Activated CD4-positive, CD25-positive, alpha-beta regulatory T cell treated with anti-CD3 and anti-CD28 coated beads, Interleukin-2, amount 50 U/mL, for 72 hours (primary cell): ENCODE data around the gene USP24.
A peak's percentile ranks its signal among the peaks of the same experiment; 100 is the strongest.

Experiments used
- DNase-seq: peaks from one replicate; pipeline ENCODE4 v3.0.0; 2021

The USP24 gene

DNA sequence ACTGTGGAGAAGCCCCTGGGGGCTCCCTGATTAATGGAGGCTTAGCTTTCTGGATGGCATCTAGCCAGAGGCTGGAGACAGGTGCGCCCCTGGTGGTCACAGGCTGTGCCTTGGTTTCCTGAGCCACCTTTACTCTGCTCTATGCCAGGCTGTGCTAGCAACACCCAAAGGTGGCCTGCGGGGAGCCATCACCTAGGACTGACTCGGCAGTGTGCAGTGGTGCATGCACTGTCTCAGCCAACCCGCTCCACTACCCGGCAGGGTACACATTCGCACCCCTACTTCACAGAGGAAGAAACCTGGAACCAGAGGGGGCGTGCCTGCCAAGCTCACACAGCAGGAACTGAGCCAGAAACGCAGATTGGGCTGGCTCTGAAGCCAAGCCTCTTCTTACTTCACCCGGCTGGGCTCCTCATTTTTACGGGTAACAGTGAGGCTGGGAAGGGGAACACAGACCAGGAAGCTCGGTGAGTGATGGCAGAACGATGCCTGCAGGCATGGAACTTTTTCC is 151.0 kb downstream of the USP24 start:
- DNase-seq: no peak

DNA sequence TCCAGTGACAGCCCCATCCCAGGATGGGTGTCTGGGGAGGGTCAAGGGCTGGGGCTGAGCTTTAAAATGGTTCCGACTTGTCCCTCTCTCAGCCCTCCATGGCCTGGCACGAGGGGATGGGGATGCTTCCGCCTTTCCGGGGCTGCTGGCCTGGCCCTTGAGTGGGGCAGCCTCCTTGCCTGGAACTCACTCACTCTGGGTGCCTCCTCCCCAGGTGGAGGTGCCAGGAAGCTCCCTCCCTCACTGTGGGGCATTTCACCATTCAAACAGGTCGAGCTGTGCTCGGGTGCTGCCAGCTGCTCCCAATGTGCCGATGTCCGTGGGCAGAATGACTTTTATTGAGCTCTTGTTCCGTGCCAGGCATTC is 151.6 kb downstream of the USP24 start:
- DNase-seq: no peak

DNA sequence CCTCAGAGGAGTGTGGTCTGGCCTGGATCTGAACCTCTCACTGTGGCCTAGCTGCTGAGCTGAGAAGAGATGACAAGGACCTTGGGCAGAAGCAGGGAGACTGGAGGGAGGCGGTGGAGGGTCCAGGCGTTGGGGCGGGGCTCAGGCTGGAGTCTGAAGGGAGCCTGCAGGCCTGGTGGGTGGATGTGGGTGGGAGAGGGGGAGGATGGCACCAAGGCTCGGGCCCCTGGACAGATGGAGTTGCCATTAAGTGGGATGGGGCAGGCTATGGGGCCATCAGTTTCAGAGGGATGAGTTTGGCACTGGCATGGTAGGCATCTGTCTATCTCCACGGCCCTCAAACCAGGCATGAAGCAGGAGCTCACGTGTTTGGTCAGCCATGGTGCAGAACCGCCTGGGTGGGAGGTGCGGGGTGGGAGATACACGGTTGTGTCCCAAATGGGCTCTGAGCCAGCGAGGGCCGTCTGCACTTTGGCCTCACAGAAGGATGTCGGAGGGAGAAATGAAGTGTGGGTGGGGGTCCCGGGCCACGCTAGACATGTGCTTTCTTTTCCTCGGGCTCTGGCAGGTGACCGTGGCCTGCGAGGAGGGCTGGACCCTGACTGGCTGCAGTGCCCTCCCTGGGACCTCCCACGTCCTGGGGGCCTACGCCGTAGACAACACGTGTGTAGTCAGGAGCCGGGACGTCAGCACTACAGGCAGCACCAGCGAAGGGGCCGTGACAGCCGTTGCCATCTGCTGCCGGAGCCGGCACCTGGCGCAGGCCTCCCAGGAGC is 152.2 kb downstream of the USP24 start:
- no peak for DNase-seq

DNA sequence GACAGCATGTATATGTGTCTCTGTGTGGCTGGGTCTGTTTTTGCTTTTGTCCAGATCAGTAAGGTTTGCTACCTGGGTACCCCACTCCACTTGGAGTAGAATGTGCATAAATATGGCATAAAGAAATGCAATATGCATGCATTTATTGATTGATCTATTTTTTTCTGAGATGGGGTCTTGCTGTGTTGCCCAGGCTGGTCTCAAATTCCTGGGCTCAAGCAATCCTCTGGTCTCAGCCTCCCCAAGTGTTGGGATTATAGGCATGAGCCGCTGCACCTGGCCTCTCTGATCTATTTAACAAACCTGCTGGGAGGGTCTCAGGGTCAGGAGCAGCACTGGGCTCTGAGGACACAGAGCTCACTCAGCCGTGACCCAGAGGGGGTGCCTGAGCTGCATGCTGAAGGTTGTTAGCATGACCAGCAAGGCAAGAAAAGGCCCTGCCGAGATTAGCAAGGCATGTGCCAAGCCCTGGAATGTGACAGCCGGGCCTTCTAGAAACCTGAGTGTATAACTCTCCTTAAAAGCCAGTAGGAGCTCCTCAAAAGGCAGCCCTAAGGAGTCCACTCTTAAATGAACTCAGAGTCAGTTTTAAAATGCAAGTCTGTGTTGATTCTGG is 153.3 kb downstream of the USP24 start:
- no peak for DNase-seq

DNA sequence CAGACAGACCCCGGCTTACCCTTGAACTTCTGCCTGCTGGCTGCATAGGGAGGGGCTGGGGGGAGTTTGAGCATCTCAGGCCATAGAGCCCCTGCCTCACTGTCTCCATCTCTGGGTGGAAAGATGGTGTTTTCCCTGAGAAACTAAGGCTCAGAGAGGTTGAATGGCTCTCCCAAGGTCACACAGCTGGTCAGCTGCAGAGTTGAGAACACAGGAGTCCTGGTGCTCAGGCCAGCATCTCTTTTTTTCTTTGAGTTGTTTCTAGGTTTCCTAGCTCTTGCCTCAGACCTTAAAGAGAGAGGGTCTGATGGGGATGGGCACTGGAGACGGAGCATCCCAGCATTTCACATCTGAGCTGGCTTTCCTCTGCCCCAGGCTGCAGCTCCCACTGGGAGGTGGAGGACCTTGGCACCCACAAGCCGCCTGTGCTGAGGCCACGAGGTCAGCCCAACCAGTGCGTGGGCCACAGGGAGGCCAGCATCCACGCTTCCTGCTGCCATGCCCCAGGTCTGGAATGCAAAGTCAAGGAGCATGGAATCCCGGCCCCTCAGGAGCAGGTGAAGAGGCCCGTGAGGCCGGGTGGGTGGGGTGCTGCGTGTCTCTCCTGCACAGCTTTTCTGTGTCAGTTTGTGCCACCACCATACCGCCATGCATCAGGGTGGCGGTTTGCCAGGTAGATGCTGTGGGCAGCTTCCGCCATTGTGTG is 154.0 kb downstream of the USP24 start:
- DNase-seq: no peak

DNA sequence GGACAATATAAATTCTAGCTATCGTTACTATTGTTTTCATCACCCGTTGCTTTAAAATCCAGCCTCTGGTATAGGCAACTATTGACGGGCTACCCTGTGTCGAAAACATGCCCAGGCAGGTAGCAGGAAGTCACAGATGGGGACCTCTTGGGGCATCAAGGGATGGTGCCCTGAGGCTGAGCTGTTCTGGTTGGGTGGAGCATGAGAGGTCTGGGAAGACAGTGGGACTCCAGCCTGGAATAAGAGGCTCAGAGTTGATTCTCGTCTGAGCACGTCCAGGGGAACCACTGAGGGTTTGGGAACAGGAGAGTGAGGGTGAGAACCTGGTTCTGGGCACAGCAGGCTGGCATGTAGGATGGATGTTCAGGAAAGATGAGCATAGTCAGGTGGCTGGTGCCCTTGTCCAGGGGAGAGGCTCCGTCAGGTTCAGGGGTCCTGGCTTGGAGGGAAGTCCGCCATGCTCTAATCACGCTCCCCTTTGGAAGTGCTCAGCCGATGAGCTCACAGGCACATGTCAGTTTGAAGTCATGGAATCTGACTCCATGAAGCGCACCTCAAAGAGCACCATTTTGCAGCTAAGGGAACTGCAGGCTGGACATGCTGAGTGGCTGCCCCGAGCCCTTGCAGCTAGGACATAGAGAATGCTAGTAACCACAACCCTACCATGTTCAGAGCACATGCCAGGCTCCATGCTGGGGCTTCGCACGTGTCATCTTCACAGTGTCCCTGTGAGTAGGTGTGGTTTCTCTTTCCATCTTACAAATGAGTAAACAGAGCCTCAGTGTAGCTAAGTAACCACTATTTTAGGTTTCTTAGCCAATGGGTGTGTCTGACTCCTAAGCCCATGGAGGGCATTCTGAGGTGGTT is 154.8 kb downstream of the USP24 start:
- no peak for DNase-seq

DNA sequence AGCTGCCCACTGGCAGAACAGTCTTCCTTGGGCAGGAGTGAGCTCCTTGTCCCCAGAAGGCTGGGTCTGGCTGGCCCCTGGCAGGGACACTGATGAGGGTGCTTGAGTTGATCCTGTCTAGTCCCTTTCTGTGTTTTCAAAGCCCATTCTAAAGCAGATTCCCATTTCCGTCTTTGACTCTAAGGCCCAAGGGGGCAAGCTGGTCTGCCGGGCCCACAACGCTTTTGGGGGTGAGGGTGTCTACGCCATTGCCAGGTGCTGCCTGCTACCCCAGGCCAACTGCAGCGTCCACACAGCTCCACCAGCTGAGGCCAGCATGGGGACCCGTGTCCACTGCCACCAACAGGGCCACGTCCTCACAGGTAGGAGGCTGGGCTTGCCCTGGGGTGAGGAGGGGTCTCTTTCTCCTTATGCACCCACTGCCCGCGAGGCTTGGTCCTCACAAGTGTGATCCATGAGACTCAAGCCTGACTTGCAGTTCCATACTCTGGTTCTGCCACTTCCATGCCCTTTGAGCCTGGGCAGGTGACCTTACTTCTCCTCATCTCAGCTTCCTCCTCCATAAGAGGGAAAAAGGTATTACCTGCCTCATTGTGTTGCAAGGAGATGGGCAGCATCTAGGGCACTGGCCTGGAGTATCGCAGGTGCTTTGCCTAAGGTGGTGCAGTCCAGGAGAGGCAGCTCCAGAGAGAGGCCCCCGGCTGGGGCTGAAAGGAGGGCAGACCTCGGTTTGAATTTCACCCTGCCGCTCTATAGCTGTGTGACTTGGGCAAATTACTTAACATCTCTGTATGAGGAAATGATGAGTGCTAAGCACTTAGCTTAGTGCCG is 155.6 kb downstream of the USP24 start:
- DNase-seq: no peak

DNA sequence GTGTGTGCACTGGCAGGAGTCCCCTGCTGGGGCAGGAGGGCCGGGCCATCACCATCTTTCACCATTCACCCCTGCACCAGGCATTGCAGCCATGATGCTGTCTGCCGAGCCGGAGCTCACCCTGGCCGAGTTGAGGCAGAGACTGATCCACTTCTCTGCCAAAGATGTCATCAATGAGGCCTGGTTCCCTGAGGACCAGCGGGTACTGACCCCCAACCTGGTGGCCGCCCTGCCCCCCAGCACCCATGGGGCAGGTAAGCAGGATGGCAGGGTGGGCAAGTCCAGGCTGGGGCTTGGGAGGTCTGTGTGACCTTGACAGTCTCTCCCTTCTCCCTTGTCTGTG is 157.2 kb downstream of the USP24 start:
- peak; percentile 28 for DNase-seq

DNA sequence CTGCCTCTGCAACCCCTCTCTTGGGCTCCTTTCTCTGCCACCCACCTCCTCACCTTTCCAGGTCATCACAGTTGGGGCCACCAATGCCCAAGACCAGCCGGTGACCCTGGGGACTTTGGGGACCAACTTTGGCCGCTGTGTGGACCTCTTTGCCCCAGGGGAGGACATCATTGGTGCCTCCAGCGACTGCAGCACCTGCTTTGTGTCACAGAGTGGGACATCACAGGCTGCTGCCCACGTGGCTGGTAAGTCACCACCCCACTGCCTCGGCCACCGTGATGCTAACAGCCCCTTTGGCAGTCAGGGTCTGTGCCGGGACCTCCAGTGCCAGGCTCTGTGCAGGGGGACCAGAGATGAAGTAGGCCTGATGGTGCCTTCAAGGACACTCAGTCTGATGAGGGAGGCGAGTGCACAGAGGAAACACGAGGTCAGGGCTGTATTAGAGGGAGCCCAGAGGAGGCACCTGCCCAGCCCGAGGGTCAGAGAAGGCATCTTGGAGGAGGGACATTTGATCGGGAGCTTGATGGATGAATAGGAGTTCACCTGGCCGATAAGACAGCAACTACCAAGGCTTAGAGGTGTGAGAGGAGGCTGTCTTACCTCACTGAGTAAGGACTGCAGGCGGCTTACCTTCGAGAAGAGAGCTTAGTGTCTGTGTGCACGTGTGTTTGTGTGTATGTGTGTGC is 157.8 kb downstream of the USP24 start:
- DNase-seq: peak; percentile 20

DNA sequence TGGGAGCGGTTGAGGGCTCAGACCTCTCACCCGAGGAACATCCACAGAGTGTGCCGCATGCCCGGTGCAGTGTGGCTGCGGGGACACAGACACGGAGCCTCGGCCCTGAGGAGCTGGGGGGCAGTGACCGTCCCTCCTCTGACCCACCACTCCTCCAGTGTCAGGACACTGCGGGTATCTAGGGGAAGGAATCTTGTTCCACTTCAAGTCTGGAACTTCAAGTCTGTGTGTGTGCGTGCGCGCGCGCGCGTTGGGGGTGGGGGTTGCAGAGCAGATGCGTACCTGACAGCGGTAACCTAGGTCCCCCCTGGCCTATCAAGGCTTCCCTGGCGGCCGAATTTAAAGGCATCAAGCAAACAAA is 158.6 kb downstream of the USP24 start:
- DNase-seq: no peak

DNA sequence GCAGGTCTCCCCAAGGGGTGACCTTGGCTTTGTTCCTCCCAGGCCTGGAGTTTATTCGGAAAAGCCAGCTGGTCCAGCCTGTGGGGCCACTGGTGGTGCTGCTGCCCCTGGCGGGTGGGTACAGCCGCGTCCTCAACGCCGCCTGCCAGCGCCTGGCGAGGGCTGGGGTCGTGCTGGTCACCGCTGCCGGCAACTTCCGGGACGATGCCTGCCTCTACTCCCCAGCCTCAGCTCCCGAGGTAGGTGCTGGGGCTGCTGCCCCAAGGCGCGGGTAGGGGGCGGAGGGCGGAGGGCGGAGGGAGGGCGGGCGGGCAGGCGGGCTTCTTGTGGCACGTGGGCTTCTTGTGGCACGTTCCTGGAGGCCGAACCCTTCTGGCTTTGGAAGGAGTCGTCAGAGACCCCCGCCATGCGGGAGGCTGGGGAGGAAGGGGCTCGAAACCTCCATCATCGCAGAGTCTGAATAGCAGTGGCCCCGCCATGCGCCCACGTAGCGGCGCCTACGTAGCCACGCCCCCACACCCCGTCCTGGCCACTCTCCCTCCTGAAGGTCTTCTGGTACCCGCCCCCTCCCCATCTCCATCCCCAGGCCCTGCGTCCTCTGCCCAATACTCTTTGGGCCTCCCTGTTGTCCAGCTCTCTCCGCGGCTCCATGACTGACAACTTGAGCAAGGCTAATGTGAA is 159.1 kb downstream of the USP24 start:
- peak; percentile 19 for DNase-seq

DNA sequence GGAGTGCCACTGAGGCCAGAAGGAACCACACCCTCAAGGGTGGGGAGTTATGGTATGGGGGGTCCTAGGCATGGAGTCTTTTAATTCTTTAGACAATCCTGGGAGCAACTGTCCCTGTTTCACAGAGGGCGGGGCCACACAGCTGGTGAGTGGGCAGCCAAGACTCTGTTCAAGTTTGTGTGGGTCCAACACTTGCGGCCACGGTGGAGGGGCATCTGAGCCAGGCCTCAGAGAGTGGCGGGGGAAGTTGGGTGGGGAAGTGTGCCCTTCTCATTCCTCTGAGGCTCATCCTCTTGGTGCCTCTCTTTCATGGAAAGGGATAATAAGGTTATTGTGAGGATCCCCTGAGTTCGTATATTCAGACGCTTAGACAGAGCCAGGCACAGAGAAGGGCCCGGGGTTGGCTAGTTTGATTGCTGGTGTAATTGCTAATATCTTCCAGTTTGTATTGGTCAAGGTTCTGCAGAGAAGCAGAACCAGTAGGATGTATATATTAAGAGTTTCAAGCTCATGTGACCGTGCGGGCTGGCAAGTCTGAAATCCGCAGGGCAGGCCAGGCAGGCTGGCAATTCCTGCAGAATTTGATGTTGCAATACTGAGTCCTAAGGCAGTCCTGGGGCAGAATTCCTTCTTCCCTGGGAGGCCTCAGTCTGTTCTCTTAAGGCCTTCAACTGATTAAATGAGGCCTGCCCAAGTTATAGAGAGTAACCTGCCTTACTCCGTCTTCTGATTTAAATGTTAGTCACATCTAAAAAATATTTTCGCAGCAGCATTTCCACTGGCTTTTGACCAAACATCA is 159.9 kb downstream of the USP24 start:
- peak; percentile 25 for DNase-seq

DNA sequence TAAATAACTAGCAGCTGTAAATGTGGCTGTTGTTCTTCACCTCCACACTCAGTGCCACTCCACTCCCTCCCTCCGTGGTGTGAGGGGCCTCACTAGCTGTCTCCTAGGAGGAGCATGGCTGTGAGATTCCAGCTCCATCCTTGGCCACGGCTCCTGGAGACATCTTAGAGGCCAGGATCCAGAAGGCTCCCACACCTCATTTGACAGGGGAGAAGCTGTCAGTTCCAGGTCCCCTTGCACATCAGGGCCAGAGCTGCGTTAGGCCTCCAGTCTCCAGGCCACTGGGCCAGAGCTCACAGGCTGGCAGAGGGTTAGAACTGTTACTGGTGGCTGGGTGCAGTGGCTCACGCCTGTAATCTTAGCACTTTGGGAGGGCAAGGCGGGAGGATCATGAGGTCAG is 160.8 kb downstream of the USP24 start:
- no peak for DNase-seq

DNA sequence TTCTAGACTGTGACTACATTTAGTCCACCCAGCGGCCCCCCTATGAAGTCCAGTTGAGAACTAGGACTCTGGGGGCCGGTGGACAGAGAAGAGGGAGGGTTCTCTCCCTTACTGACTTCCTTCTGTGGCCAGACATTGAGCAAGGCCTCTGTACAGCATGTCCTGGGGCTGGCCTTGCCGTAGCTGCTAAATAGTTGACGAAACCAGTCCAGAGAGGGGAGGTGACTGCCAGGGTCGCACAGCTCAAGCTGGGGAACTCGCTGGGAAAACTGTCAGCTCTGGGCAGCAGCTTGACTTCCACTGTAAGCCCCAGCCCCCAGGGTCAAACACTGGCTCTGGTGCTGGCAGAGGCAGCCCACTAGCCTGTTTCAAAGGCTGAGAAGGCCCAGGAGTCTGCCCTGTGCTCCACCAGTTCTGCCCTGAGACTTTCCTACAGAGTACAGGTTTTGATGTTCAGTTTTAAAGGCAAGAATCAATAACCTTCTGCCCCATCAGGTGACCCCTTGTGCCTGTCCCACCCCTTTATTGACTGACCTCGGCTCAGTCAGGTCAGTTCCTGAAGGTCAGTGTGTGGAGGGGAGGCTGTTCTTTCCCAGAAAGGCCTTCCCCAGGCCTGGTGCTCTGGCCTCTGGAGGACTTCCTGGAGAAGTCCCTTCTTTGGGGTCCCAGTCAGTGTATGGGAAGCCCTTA is 161.8 kb downstream of the USP24 start:
- no peak for DNase-seq

DNA sequence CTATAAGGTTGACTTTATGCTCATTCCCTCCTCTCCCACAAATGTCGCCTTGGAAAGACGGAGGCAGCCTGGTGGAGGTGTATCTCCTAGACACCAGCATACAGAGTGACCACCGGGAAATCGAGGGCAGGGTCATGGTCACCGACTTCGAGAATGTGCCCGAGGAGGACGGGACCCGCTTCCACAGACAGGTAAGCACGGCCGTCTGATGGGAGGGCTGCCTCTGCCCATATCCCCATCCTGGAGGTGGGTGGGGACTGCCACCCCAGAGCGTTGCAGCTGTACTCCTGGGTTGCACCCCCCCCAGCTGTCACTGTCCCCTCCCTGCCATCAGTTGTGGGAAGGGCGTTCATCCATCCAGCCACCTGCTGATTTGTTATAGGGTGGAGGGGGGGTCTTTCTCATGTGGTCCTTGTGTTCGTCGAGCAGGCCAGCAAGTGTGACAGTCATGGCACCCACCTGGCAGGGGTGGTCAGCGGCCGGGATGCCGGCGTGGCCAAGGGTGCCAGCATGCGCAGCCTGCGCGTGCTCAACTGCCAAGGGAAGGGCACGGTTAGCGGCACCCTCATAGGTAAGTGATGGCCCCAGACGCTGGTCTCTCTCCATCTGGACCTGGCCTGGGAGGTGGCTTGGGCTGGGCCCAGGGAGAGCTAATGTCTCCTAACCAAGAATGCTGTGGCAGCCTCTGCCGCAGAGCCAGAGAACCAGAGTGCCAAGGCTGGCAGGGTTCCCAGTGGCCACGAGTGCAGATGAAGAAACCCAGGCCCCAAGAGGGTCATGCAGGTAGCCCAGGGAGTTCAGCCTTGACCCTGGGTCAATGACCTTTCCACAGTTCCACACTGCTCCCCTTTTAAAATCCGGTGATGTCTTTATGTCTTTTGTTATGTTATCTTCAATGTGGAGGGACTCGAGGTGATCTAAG is 162.7 kb downstream of the USP24 start:
- no peak for DNase-seq

DNA sequence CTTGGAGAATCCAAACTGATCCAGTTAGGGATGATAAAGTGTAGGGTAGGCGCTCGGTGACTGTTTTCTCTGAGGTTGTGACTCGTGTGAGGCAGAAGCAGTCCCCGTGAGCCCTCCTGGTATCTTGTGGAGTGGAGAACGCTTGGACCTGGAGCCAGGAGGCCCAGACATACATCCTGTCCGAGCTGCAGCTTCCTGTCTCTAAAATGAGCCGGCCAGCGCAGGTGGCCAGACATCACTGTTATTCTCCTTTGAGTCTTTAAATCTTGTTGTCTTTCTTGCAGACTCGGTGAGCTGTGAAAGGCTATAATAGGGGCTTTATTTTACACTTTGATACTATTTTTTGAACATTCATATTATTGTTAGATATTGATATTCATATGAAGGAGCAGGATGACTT is 163.5 kb downstream of the USP24 start:
- DNase-seq: no peak

DNA sequence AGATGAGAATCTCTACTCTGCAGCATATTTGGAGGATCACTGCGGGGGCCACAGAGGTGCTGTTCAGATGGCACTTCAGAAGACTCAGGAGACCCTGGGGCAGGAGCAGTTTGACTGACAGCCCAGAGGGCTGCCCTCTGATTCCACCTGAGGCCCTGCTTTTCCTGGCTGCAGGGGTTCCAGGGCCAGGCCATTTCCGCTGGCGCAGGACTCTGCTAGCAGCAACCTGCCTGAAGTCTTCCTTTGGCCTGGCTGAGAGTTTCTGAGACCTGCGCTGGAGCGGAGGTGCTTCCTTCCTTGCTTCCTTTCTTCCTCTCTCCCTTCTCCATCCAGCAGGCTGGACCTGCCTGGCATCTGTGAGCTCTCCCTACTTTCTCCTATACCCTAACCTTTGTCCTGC is 164.0 kb downstream of the USP24 start:
- DNase-seq: no peak

DNA sequence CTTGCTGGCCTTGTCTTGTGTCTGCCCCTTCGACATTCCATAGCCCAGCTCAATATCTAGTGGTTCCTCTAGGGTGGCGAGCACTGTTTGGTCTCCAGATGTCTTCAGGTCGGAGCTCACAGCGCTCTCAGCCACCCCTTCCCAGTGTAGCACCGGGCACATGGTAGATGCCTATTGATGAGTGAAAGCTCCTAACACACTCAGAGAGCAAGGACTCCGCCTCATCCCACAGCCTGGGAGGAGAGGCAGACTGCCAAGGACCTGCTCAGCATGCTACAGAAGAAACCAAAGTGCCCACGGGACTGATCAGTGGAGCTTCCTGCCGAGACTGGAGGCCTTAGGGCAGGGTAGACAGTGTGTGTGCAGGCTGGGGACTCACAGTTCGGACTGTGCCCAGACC is 164.9 kb downstream of the USP24 start:
- DNase-seq: no peak

DNA sequence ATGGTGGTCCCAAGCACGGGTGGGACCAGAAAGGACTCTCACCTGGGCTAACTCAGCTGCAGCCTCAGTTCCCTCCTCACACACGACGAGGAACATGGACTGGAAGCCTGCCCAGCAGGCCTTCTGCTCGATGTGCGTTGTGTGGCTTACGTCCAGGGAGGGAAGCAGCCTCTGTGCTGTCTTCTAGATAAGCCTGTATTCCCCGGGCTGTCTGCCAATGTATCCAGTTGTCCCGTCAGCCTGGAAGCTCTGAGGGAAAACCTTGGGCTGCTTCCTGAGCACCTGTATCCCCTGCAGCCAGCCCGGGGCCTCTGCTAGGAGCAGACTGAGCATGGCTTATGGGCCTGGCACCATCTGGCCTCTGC is 165.3 kb downstream of the USP24 start:
- no peak for DNase-seq
